Esophagus muscularis mucosa (tissue), 3 donors: ENCODE results near the gene LRRC4B.
"Not testable (repeated sequence)": the region's sequence is repeated elsewhere in the genome, so short reads cannot be mapped to it uniquely, and the experiment has no call there.

ENCODE experiments used
- POLR2AphosphoS5 ChIP-seq, 2 donors: sonication (generic); formaldehyde crosslinking; IDR thresholded peaks; one replicate each; pipeline ENCODE4 v1.6.1; 2017; ENCODE audit warnings: antibody characterized with exemption in 2 of 2
- TF ChIP-seq, protein P1 (sequence below), 3 experiments: fragments of 200-600 bp in 2 of 3; fragments of 450-650 bp in 1 of 3; sonication (generic) in 2 of 3; IDR thresholded peaks; one replicate each; pipeline ENCODE4 v1.5.1; 2017 to 2019; ENCODE audit warnings: antibody characterized with exemption in 3 of 3, mild to moderate bottlenecking in 2 of 3, moderate library complexity in 1 of 3

DNA sequence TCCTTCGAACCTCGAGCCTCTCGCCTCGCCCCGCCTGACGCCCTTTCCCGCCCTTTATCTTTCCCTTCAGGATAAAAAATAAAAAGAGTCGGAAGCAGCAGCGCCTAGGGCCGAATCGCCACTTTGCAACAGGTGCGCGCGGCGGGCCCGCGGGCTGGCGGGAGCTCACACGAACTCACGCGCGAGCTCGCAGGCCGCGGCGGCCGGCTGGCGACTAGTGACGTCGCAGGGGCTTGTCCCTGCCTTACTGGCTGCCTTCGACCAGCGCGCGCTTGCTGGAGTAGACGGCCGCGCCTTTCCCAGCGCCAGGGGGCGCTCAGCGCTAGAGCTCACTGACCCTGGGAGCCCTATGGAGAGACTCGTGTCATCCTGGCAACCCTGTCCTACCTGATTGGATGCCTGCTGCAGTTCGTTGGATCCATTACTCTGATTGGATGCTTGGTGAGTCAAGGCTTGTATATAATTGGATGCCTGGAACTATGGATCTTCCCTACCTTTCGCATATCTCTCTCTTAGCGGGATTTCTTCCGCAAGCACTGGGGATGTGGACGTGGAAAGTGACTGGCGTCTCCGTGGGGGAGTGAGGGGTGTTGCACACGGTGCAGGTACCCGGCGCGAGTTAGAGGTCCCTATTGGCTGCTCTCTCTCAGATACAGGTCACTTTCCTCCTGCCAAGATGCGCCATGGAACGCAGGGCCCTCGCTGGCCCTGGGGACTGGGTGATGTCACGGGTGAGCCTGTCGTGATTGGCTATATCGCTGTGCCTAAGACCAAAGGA lies 38.0 kb upstream of the LRRC4B start:
- TF ChIP-seq, protein P1, sequence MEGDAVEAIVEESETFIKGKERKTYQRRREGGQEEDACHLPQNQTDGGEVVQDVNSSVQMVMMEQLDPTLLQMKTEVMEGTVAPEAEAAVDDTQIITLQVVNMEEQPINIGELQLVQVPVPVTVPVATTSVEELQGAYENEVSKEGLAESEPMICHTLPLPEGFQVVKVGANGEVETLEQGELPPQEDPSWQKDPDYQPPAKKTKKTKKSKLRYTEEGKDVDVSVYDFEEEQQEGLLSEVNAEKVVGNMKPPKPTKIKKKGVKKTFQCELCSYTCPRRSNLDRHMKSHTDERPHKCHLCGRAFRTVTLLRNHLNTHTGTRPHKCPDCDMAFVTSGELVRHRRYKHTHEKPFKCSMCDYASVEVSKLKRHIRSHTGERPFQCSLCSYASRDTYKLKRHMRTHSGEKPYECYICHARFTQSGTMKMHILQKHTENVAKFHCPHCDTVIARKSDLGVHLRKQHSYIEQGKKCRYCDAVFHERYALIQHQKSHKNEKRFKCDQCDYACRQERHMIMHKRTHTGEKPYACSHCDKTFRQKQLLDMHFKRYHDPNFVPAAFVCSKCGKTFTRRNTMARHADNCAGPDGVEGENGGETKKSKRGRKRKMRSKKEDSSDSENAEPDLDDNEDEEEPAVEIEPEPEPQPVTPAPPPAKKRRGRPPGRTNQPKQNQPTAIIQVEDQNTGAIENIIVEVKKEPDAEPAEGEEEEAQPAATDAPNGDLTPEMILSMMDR (IDR thresholded peaks at IDR 0.05), result not testable (repeated sequence)
- TF ChIP-seq POLR2AphosphoS5 (IDR thresholded peaks at IDR 0.05), result not testable (repeated sequence)
